Measurements from ENCODE around the gene RGL3. TPM values are rescaled to one million over a fixed set of nuclear protein-coding genes. Genes with fewer than 3 reads are reported as not detected.

RGL3 gene
- total and polyA plus RNA-seq, 9 of the 15 experiments (the other 6 are each of a cell fraction or from before 2014, with no cell fraction given) = 0.12 to 0.61 (median 0.32) TPM; not detected in 4

GRCh38 chr19:11435057-11435832 lies 16.1 kb upstream of the RGL3 start, which contains the start of the genes ODAD3 and PRKCSH (continued):
- peak; percentile 46; the same call in 1 of the 2 replicates for TF ChIP-seq SREBF1 (IDR thresholded peaks at IDR 0.05; ENCODE audit: borderline replicate concordance, low read depth, low read length)
- no peak for TF ChIP-seq ZFP91 (CRISPR knock-in tag; IDR thresholded peaks at IDR 0.05)
- TF ChIP-seq THAP12 (CRISPR knock-in tag; IDR thresholded peaks at IDR 0.05) = no peak
- TF ChIP-seq ZNF717 (CRISPR knock-in tag; IDR thresholded peaks at IDR 0.05) = no peak
- TF ChIP-seq GABPB1 (CRISPR knock-in tag; IDR thresholded peaks at IDR 0.05) = peak; percentile 99
- no peak for TF ChIP-seq SAFB2 (IDR thresholded peaks at IDR 0.05; ENCODE audit: borderline replicate concordance, low read depth, low read length, severe bottlenecking)
- TF ChIP-seq ZNF740 (CRISPR knock-in tag; IDR thresholded peaks at IDR 0.05) = no peak; the same call in 1 of the 2 replicates
- TF ChIP-seq ZNF740 (tag; IDR thresholded peaks at IDR 0.05) = peak in 1 of 2 experiments; percentile 62; a peak in 1 of 4 replicates
- no peak for TF ChIP-seq ZBTB49 (CRISPR knock-in tag; IDR thresholded peaks at IDR 0.05; ENCODE audit: borderline replicate concordance)
- TF ChIP-seq E2F6 (IDR thresholded peaks at IDR 0.05; ENCODE audit: borderline replicate concordance in 1 of 2, extremely low read depth in 1 of 2, insufficient read depth in 1 of 2, insufficient read length in 1 of 2, low read depth in 1 of 2, low read length in 1 of 2, poor library complexity in 1 of 2, severe bottlenecking in 1 of 2) = peak in 1 of 2 experiments; percentile 9
- TF ChIP-seq MTF1 (CRISPR knock-in tag; IDR thresholded peaks at IDR 0.05; ENCODE audit: borderline replicate concordance) = no peak
- no peak for TF ChIP-seq SETDB1 (IDR thresholded peaks at IDR 0.05; ENCODE audit: low read length)
- no peak for TF ChIP-seq ZNF398 (CRISPR knock-in tag; IDR thresholded peaks at IDR 0.05)
- TF ChIP-seq ZNF3 (CRISPR knock-in tag; IDR thresholded peaks at IDR 0.05) = no peak
- no peak for TF ChIP-seq SLC30A9 (CRISPR knock-in tag; IDR thresholded peaks at IDR 0.05)
